Measurements from ENCODE around the gene RAPGEF1. TPM values are rescaled to one million over a fixed set of nuclear protein-coding genes. Genes with fewer than 3 reads are reported as not detected.

The RAPGEF1 gene
- polyA plus RNA-seq, 2 of the 4 experiments (the other 2 are of a cell fraction) = 21.6 to 27.7 TPM

DNA sequence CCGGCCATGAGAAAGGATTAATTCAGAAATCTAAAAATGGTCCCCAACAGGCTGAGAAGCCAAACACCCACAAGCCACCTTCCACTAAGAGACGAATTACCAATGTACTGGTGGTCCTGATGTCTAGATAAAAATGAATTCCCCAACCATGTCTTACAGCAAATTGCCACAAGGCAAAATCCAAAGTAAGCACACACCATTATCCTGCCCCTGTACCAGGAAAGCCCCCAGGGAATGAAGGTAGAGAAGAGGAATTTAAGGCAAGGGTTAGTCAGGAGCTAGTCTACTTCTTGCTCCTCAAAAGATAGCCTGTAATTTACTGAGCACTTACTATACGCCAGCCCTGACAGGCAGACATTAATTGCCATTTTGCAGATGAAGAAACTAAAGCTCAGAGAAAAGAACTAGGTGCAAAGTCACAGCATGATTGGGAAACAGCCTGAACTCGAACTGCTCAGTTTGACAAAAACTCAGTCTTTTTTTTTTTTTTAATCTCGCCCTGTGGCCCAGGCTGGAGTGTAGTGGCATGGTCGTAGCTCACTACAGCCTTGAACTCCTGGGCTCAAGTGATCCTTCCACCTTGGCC lies 64.3 kb downstream of the RAPGEF1 start:
- ChIA-PET CTCF (interaction anchor here (0.6 to 5.8 kb wide), 5 partner anchors 9 to 593 kb away, joined by 3 to 39 read pairs (median 3); partner anchors contain the start of gene RAPGEF1), POLR2A (no interaction called here)
- no peaks in the 10 kb centered on the region for H3K9me3 ChIP-seq
- no peak overlapping the region; a peak in 1 of 6 replicates for H3K27ac ChIP-seq
- ATAC-seq = no peak
- no peak for FAIRE-seq
- peaks cover 38% of the 10 kb centered on the region for H3K4me1 ChIP-seq
- TF ChIP-seq HEYL (CRISPR knock-in tag; IDR thresholded peaks at IDR 0.05) (no peak), JUNB (IDR thresholded peaks at IDR 0.05) (no peak), ZC3H11A (IDR thresholded peaks at IDR 0.05) (no peak), CBX8 (IDR thresholded peaks at IDR 0.05) (no peak), SREBF2 (IDR thresholded peaks at IDR 0.05) (no peak), ZSCAN20 (CRISPR knock-in tag; IDR thresholded peaks at IDR 0.05) (no peak), HOXB13 (CRISPR knock-in tag; IDR thresholded peaks at IDR 0.05; ENCODE audit: low read depth) (no peak), RAD21 (conservative IDR thresholded peaks at IDR 0.05 in 1 of 2, IDR thresholded peaks at IDR 0.05 in 1 of 2) (no peak), MAZ (IDR thresholded peaks at IDR 0.05; ENCODE audit: borderline replicate concordance, low read depth, low read length) (no peak), MAFK (IDR thresholded peaks at IDR 0.05; ENCODE audit: partially characterized antibody) (no peak), HOXA7 (CRISPR knock-in tag; IDR thresholded peaks at IDR 0.05) (no peak), PHF8 (IDR thresholded peaks at IDR 0.05; ENCODE audit: borderline replicate concordance, low read depth) (no peak), TP53 (CRISPR knock-in tag; IDR thresholded peaks at IDR 0.05) (no peak), HOXB5 (CRISPR knock-in tag; IDR thresholded peaks at IDR 0.05) (no peak)
- TF ChIP-seq, protein P1, sequence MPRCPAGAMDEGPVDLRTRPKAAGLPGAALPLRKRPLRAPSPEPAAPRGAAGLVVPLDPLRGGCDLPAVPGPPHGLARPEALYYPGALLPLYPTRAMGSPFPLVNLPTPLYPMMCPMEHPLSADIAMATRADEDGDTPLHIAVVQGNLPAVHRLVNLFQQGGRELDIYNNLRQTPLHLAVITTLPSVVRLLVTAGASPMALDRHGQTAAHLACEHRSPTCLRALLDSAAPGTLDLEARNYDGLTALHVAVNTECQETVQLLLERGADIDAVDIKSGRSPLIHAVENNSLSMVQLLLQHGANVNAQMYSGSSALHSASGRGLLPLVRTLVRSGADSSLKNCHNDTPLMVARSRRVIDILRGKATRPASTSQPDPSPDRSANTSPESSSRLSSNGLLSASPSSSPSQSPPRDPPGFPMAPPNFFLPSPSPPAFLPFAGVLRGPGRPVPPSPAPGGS (IDR thresholded peaks at IDR 0.05) = no peak
- TF ChIP-seq, protein P2, sequence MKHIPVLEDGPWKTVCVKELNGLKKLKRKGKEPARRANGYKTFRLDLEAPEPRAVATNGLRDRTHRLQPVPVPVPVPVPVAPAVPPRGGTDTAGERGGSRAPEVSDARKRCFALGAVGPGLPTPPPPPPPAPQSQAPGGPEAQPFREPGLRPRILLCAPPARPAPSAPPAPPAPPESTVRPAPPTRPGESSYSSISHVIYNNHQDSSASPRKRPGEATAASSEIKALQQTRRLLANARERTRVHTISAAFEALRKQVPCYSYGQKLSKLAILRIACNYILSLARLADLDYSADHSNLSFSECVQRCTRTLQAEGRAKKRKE (CRISPR knock-in tag; IDR thresholded peaks at IDR 0.05; ENCODE audit: low read depth) = no peak
- TF ChIP-seq, protein P3, sequence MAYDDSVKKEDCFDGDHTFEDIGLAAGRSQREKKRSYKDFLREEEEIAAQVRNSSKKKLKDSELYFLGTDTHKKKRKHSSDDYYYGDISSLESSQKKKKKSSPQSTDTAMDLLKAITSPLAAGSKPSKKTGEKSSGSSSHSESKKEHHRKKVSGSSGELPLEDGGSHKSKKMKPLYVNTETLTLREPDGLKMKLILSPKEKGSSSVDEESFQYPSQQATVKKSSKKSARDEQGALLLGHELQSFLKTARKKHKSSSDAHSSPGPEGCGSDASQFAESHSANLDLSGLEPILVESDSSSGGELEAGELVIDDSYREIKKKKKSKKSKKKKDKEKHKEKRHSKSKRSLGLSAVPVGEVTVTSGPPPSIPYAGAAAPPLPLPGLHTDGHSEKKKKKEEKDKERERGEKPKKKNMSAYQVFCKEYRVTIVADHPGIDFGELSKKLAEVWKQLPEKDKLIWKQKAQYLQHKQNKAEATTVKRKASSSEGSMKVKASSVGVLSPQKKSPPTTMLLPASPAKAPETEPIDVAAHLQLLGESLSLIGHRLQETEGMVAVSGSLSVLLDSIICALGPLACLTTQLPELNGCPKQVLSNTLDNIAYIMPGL (CRISPR knock-in tag; IDR thresholded peaks at IDR 0.05; ENCODE audit: borderline replicate concordance) = no peak
- H3K4me2 ChIP-seq = no peak overlapping the region
- H3K4me3 ChIP-seq = no peak overlapping the region
- WGBS (ENCODE audit: missing lambda C conversion rate) = 91% methylated on average over 6 of the region's 6 CpGs
- DNase-seq (ENCODE audit: low read depth in 1 of 2, low spot score in 1 of 2) = no peak

DNA sequence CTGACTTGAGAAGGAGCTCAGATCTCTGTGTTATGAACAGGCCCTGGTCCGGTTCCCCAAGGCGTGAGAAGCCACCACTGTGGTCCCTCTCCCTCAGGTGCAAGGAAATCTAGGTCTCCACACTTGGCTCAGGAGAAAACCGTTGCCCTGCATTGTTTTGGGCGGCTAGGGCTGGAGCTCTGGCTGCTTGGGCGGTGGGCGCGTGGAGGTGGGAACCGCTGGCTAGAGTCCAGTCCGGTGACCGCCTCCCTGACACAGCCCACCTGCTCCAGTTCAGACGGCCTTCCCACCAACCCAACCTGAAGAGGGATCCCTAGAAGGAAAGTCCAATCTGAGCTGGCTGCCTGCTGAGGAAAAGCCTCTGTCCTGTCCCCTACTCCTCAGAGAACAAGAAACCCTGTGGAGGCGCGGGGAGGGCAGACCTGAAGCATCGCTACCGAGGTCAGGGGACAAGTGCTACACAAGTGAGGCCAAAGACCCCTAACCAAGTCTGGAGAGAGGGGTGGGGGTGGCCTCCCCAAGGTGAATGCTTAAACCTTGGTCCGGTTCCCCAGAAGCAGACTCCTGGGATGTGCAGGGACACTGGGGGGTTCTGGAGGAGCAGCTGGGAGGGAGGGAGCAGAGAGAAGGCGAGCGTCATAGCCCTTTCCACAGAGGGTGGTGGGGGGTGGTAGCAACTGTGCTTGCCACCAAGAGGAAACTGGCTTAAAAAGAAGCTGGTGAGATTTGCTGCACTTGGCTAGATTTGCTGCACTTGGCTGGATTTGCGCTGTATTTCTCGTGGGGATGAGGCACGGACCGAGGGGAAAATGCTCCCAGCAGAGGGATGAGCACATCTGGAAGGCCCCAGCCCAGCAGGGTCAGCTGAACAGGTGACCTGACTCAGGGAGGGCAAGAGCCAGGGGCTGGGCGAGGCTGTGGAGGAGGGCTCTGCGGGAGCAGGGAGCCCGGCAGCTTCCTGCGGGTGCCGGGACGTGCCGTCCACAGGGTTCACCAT lies 65.2 kb downstream of the RAPGEF1 start:
- 91% methylated on average over 27 of the region's 29 CpGs for WGBS (ENCODE audit: missing lambda C conversion rate)
- Histone ChIP-seq H3K9me3 (no peaks in the 10 kb centered on the region), H3K27ac (no peak overlapping the region), H3K4me1 (peaks cover 37% of the 10 kb centered on the region), H3K4me2 (no peak overlapping the region), H3K4me3 (no peak overlapping the region)
- TF ChIP-seq EHMT2 (IDR thresholded peaks at IDR 0.05; ENCODE audit: low read depth) (no peak), ZNF302 (CRISPR knock-in tag; IDR thresholded peaks at IDR 0.05) (no peak), KDM1A (IDR thresholded peaks at IDR 0.05; ENCODE audit: low read depth) (no peak), RAD21 (conservative IDR thresholded peaks at IDR 0.05 in 1 of 2, IDR thresholded peaks at IDR 0.05 in 1 of 2) (no peak), EP300 (IDR thresholded peaks at IDR 0.05) (no peak)
- TF ChIP-seq, protein P3 (CRISPR knock-in tag; IDR thresholded peaks at IDR 0.05; ENCODE audit: borderline replicate concordance) = no peak
- TF ChIP-seq, protein P4, sequence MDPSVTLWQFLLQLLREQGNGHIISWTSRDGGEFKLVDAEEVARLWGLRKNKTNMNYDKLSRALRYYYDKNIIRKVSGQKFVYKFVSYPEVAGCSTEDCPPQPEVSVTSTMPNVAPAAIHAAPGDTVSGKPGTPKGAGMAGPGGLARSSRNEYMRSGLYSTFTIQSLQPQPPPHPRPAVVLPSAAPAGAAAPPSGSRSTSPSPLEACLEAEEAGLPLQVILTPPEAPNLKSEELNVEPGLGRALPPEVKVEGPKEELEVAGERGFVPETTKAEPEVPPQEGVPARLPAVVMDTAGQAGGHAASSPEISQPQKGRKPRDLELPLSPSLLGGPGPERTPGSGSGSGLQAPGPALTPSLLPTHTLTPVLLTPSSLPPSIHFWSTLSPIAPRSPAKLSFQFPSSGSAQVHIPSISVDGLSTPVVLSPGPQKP (IDR thresholded peaks at IDR 0.05; ENCODE audit: low read depth, low read length) = no peak
- ChIA-PET CTCF (interaction anchor here (0.6 to 5.8 kb wide), 8 partner anchors 8 to 594 kb away, joined by 3 to 39 read pairs (median 4); partner anchors contain the start of gene RAPGEF1), POLR2A (no interaction called here)
- FAIRE-seq (no peak), ATAC-seq (no peak), DNase-seq (ENCODE audit: low read depth in 1 of 2, low spot score in 1 of 2) (no peak)
